Subcutaneous adipose tissue (tissue), 4 donors: Measurements from ENCODE around the gene GDPD3. TPM values are rescaled to one million over a fixed set of nuclear protein-coding genes. Genes with fewer than 3 reads are reported as not detected.

ENCODE experiments used
- CTCF ChIP-seq: fragments of 450-650 bp; IDR thresholded peaks from one replicate; pipeline ENCODE4 v1.5.1; 2016; ENCODE audit warnings: low read depth, mild to moderate bottlenecking, control low read depth, antibody characterized with exemption, moderate library complexity
- total RNA-seq, 4 donors: library from RNA; depleted of rRNA; stranded (reverse); fragments of >200 nt; gene quantifications; one replicate each; pipeline ENCODE4 v1.1.0, GENCODE V29; 2016

Gene GDPD3
- total RNA-seq, 4 donors from 2014 or later = 2.5 to 3.6 (median 2.8) TPM

GRCh38 chr16:30068333-30068732, 45.0 kb downstream of the GDPD3 start:
- TF ChIP-seq CTCF = no peak

GRCh38 chr16:30067584-30067916, 45.8 kb downstream of the GDPD3 start:
- TF ChIP-seq CTCF = no peak

- no peak for TF ChIP-seq CTCF
These were observed 46.4 kb downstream of the GDPD3 start for GRCh38 chr16:30066761-30067583.

GRCh38 chr16:30065943-30066760, 47.2 kb downstream of the GDPD3 start:
- TF ChIP-seq CTCF = no peak

GRCh38 chr16:30065102-30065942, 48.0 kb downstream of the GDPD3 start, which contains the start of gene ALDOA:
ALDOA (plus strand) TSS chr16:30065760; CDS start chr16:30066898, 1,138 bp downstream.
- no peak for TF ChIP-seq CTCF

- TF ChIP-seq CTCF = no peak
These were observed 48.6 kb downstream of the GDPD3 start for GRCh38 chr16:30064729-30065101.
